Mucosa of descending colon (tissue), 3 donors: ENCODE data around the gene RTN4. TPM values are rescaled to one million over a fixed set of nuclear protein-coding genes. Genes with fewer than 3 reads are reported as not detected.
A peak's percentile ranks its signal among the peaks of the same experiment; 100 is the strongest.

Experiments used
- ATAC-seq: fragments of 200-7000 bp; cut with Tn5 transposase; one replicate; pipeline ENCODE4 v1.9.1; 2020; ENCODE audit warnings: mild to moderate bottlenecking, moderate library complexity
- DNase-seq, 3 donors: peaks; one replicate each; pipeline ENCODE4 v3.0.0-alpha.2; 2020
- H3K36me3 ChIP-seq: fragments of 200-600 bp; one replicate; pipeline ENCODE4 v1.8.0; 2021; ENCODE audit warnings: low read depth, mild to moderate bottlenecking
- H3K4me1 ChIP-seq: fragments of 200-600 bp; one replicate; pipeline ENCODE4 v1.8.0; 2021; ENCODE audit warnings: low read depth, mild to moderate bottlenecking
- H3K4me3 ChIP-seq: fragments of 200-600 bp; one replicate; pipeline ENCODE4 v1.8.0; 2021; ENCODE audit warnings: mild to moderate bottlenecking
- H3K9me3 ChIP-seq: fragments of 200-600 bp; one replicate; pipeline ENCODE4 v1.8.0; 2021; ENCODE audit warnings: mild to moderate bottlenecking
- intact Hi-C, 2 donors: fragments of 100-400 bp; cut with DNase I in 1 of 2; cut with micrococcal nuclease in 1 of 2; formaldehyde crosslinking; loops; one replicate each; pipeline versions ENCODE4 v1.11.0 to v1.11.1; 2022; cut with DNase I, micrococcal nuclease
- total RNA-seq, 3 donors: library from RNA; stranded (reverse); fragmentation: NEBNext Ultra II Directional in 2 of 3; extraction: Animal tissue kit (Norgen Biotek cat#: 25700) in 2 of 3; gene quantifications; one replicate each; pipeline versions ENCODE4 v1.2.1 to v1.2.4, GENCODE V29; 2021 to 2023
- TF ChIP-seq, protein P1 (sequence below): fragments of 200-600 bp; IDR thresholded peaks from one replicate; pipeline ENCODE4 v1.8.0; 2022; ENCODE audit warnings: antibody characterized with exemption, mild to moderate bottlenecking
- donor health status: DM: no; HTN: no; CAD: no; lungs with moderate emphysema.
- donor health status: DM: no; HTN: no; CAD: no.
- donor health status: DM: no; HTN: yes; CAD: no.

Gene RTN4
- total RNA-seq, 3 donors from 2014 or later, result 219 to 278 (median 224) TPM

DNA sequence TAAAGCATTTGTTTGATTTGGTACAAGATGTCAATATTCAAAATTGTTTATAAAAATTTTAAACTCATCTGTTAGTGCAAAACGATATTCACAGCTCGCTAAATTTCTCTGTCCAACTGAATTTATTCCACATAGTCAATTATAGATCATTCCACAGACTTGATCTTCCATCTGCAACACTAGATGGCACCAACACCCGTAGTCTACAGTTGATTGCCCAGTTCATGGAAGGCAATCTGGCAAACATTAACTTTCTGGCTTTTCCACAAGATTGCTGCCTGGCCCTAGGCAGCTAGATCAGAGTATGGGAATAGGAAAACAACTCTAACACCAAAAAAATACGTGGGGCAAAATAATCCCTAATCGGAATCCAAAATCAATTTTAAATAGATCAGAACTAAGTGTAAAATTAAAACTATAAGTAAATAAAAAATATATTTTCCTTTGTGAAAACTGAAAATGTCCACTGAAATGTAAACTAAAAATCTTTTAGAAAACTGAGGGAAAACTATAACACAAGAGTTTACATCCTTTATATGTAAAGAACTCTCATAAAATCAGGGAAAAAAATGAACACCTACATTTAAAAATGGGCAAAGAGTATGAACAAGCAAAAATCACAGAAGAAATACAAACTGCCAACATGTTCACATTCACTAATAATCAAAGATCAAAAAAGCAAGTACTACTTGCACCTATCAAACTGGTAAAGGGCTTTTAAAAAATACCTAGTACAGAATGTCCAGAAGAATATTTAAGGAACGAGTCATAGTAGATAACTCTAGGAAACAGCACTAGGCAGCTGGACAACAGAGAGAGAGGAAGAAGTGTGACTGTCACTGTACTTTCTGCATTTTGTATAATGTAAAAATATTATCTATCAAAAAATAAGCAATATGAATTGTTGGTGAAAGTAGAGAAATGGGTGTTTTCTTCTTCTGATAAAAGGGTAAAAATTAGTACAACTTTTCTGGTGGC is 35.0 kb downstream of the RTN4 start:
- ATAC-seq, result peak; percentile 87
- TF ChIP-seq, protein P1, sequence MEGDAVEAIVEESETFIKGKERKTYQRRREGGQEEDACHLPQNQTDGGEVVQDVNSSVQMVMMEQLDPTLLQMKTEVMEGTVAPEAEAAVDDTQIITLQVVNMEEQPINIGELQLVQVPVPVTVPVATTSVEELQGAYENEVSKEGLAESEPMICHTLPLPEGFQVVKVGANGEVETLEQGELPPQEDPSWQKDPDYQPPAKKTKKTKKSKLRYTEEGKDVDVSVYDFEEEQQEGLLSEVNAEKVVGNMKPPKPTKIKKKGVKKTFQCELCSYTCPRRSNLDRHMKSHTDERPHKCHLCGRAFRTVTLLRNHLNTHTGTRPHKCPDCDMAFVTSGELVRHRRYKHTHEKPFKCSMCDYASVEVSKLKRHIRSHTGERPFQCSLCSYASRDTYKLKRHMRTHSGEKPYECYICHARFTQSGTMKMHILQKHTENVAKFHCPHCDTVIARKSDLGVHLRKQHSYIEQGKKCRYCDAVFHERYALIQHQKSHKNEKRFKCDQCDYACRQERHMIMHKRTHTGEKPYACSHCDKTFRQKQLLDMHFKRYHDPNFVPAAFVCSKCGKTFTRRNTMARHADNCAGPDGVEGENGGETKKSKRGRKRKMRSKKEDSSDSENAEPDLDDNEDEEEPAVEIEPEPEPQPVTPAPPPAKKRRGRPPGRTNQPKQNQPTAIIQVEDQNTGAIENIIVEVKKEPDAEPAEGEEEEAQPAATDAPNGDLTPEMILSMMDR, result peak; percentile 25
- intact Hi-C loops, result loop anchor here (5.0 to 10.0 kb wide), 2 partner anchors 150 to 152 kb away; no protein-coding TSS in a partner anchor
- peak in 1 of 3 donors; percentile 84 for DNase-seq
- Histone ChIP-seq H3K4me3 (no peak overlapping the region), H3K4me1 (peaks cover 41% of the 10 kb centered on the region), H3K9me3 (no peaks in the 10 kb centered on the region), H3K36me3 (no peaks in the 10 kb centered on the region)

DNA sequence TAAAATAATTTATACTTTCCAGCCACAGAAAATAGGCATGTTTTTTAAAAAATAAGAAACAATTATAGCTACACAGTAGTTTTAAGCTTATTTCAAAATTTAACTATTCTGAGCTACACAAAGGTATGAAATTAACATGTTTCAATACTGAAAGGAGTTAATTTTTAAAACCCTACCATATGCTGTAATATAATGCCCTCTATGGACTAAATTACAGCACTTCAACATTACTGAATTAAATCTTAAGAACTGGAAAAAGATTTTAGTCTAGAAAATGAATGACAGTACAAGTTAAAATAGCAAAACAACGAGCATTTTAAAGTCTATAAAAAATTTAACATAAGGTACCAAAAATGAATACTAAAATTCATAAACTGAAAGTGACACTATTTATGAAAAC is 36.3 kb downstream of the RTN4 start:
- no peak overlapping the region for H3K4me3 ChIP-seq
- intact Hi-C loops, result loop anchor here in 1 of 2 donors (10.0 kb wide), 1 partner anchor 151 kb away; no protein-coding TSS in a partner anchor
- peaks cover 41% of the 10 kb centered on the region for H3K4me1 ChIP-seq
- H3K36me3 ChIP-seq, result no peaks in the 10 kb centered on the region
- no peak for DNase-seq
- no peaks in the 10 kb centered on the region for H3K9me3 ChIP-seq
- TF ChIP-seq, protein P1, result no peak
- no peak for ATAC-seq

DNA sequence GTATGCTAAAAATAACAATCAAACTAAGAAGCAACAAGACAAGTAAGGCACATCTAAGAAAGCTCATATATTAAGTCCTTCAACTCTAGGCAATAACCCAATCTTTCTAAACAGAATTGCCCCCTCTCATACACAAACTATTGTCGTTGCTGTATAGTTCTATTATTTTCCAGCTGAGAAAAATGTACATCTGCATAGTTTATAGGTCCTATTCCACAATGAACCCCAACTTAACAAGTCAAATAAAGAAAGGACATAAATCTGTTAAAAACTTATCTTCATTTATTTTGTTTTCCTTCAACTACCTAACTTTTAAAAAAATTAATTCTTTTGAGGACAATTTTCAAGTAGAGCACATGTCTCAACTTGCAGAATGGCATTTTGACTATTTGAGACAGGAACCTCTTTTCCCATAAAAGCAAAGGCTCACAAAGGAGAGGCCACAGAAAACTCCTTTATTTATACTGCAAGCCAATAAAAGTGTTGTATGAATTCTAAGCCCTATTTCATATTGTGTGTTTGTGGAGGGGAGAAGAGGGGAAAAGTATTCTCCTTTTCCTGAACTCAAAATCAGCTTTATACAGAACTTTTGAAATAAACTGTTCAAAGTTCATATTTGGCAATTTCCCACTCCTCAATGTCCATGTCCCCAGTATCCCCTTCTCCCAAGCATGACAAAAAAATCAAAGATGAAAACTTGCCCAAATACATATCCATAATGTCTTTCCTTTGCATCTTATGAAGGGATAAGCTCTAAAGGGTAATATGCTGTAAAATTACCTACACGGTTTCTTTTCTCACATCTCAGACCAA is 37.4 kb downstream of the RTN4 start:
- Histone ChIP-seq H3K36me3 (no peaks in the 10 kb centered on the region), H3K9me3 (no peaks in the 10 kb centered on the region), H3K4me3 (no peak overlapping the region), H3K4me1 (peaks cover 41% of the 10 kb centered on the region)
- intact Hi-C loops, result loop anchor here in 1 of 2 donors (10.0 kb wide), 1 partner anchor 152 kb away; no protein-coding TSS in a partner anchor
- ATAC-seq (peak; percentile 20), DNase-seq (no peak)
- TF ChIP-seq, protein P1, result no peak

DNA sequence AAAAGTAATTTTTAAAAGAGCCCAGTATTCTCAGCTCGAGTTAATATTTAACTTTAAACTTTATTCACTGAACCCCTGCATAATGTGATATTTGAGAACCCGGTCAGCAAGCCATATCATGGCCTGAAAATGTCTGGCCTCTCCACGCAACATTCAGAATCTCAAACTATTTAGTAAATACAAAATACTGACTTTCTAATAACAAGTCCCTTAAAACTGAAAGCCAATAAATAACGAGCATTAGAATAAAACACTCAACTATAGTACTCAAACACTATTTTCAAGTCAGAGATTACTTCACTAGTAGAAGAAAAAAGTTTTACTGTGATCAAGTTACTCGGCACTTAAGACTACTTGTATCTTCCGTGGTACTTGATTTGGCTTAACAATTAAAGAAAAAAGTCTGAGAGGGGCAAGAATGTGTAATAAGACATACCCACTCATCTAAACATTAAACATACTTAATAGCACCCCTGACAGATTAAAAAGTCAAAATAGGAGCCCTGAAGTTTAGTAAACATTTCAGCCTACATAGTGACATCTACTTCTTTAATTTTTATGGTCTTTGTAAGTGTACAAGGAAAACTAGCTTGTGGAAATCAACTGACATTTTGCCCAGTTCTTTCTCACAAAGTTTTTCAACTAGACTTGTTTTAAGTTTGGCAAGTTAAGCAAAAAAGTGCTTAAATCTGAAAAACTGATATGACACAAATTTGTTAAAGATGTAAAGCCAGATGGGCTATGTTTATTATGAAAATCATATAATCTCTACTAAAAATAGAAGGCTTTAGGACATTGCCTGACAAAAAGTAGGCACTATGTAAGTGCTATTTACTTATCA is 38.2 kb downstream of the RTN4 start:
- H3K4me3 ChIP-seq, result no peak overlapping the region
- intact Hi-C loops, result loop anchor here in 1 of 2 donors (10.0 kb wide), 1 partner anchor 153 kb away; no protein-coding TSS in a partner anchor
- no peak for DNase-seq
- no peaks in the 10 kb centered on the region for H3K9me3 ChIP-seq
- H3K4me1 ChIP-seq, result peaks cover 41% of the 10 kb centered on the region
- H3K36me3 ChIP-seq, result no peaks in the 10 kb centered on the region
- no peak for ATAC-seq
- TF ChIP-seq, protein P1, result no peak
